ENCODE data around the gene BMP6.

BMP6 gene

GRCh38 chr6:7784248-7784647 lies 58.3 kb downstream of the BMP6 start:
- H3K36me3 Mint-ChIP-seq (ENCODE audit: low read depth), result no peaks in the 10 kb centered on the region
- H3K4me3 Mint-ChIP-seq, result no peak overlapping the region
- H3K27ac Mint-ChIP-seq, result no peak overlapping the region
- H3K9me3 Mint-ChIP-seq, result no peaks in the 10 kb centered on the region
- H3K4me1 Mint-ChIP-seq (ENCODE audit: low read depth), result no peaks in the 10 kb centered on the region
- H3K27me3 Mint-ChIP-seq, result peaks cover 28% of the 10 kb centered on the region

- Mint-ChIP-seq H3K27ac (no peak overlapping the region), H3K9me3 (no peaks in the 10 kb centered on the region), H3K4me1 (ENCODE audit: low read depth) (no peaks in the 10 kb centered on the region), H3K36me3 (ENCODE audit: low read depth) (no peaks in the 10 kb centered on the region), H3K27me3 (peaks cover 28% of the 10 kb centered on the region), H3K4me3 (no peak overlapping the region)
These were observed 58.8 kb downstream of the BMP6 start for GRCh38 chr6:7784706-7785105.

DNA sequence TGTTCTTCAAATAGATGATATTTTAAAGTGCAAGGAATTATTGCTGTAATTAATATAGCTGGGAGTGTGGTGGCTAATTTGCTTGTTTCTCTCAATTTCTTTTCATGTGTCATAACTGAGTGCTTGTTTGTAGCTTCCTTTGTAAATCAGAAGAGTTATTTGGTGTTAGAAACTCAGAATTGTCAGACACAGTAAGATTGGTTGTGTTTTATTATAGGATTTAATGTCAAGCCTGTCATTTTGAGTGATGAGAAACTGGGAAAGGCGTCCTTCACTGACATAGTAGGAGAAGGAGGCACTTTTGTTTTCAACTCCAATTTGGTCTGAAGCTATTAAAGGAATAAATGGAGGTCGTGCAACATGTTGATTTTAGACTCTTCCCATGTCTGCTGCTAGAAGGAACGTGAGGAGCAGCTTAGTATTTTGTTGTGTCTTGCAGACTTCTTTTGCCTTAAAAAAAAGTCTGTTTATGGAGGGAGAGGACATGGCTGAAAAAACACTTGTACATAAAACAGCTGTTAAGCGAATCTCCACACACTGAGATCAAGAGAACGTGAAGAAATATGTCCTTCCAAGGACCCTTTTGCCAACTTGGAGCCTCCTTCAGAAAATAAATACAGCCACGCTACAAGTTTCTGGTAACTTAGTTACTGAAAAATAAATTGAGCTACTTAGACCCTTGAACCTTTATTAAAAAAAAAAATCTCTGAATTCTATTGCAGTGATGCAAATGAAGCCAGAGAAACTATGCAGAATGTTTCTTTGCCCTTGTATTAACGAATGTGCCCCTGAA lies 59.5 kb downstream of the BMP6 start:
- Mint-ChIP-seq H3K4me3 (no peak overlapping the region), H3K36me3 (ENCODE audit: low read depth) (no peaks in the 10 kb centered on the region), H3K27ac (no peak overlapping the region), H3K9me3 (no peaks in the 10 kb centered on the region), H3K4me1 (ENCODE audit: low read depth) (no peaks in the 10 kb centered on the region), H3K27me3 (peaks cover 28% of the 10 kb centered on the region)

DNA sequence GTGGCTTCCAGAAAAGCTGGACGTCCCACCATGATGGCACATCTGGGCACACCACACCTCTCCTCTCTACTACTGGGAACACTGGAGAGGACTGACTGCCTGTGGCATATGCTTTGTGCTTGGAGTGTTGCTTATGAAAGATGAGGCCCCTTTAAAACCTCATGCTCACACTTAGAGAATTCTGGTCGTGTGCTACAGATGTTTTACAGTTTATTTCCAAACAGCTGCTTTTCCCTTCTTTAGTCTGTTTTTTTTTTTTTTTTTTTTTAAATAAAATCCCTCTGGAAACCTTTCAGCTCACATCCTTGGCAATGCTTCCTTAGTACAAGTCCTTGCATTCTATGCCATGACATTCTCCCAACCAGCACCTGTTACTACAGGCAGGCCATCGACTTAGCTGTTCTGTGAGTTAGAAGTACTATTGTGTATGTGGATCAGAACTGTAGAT lies 60.3 kb downstream of the BMP6 start:
- H3K4me3 Mint-ChIP-seq, result no peak overlapping the region
- peaks cover 35% of the 10 kb centered on the region for H3K27me3 Mint-ChIP-seq
- H3K9me3 Mint-ChIP-seq, result no peaks in the 10 kb centered on the region
- no peaks in the 10 kb centered on the region for H3K36me3 Mint-ChIP-seq (ENCODE audit: low read depth)
- no peaks in the 10 kb centered on the region for H3K4me1 Mint-ChIP-seq (ENCODE audit: low read depth)
- no peak overlapping the region for H3K27ac Mint-ChIP-seq

DNA sequence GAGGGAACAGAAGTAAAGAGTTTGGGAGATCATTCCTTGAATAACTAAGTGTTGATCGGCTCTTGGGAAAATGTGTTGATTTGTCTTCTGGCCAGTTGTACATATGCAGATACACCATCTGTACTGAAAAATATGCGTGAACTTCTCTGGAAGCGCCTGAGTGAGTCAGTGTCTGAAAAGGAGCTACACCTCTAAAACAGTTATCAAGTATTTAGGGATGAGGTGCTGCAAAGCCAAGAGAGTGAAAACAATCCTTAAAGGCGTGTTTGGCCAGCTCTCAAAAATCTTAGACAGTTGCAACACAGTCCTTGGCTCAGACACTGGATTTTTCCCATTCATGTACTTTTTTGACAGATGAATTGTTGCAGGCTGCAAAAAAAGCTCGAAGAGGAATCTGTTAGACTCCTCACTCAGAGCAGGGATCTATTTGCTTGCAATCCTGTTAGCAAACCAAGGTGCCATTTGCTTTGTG lies 61.3 kb downstream of the BMP6 start:
- no peaks in the 10 kb centered on the region for H3K4me1 Mint-ChIP-seq (ENCODE audit: low read depth)
- no peaks in the 10 kb centered on the region for H3K36me3 Mint-ChIP-seq (ENCODE audit: low read depth)
- H3K4me3 Mint-ChIP-seq, result no peak overlapping the region
- H3K9me3 Mint-ChIP-seq, result no peaks in the 10 kb centered on the region
- H3K27me3 Mint-ChIP-seq, result peaks cover 35% of the 10 kb centered on the region
- H3K27ac Mint-ChIP-seq, result no peak overlapping the region

GRCh38 chr6:7787731-7788130 lies 61.8 kb downstream of the BMP6 start:
- Mint-ChIP-seq H3K27me3 (peaks cover 36% of the 10 kb centered on the region), H3K9me3 (no peaks in the 10 kb centered on the region), H3K27ac (no peak overlapping the region), H3K4me3 (no peak overlapping the region), H3K4me1 (ENCODE audit: low read depth) (no peaks in the 10 kb centered on the region), H3K36me3 (ENCODE audit: low read depth) (no peaks in the 10 kb centered on the region)

DNA sequence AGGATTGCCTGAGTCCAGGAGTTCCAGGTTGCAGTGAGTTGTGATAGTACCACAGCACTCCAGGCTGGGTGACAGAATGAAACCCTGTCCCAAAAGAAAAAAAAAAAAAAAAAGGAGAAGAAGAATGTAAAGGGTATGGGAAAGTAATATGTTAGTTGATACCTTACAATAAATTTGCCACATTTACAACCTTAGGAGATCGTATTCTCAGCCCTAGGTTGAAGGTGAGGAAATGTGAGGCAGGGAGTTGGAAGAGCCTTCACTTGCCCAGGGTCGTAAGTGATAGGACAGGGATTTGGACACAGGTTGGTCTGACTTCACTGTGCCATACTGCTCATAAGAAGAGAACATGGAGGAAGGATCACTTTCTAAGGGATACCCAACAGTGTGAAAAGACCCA lies 68.6 kb downstream of the BMP6 start:
- H3K9me3 Mint-ChIP-seq, result no peaks in the 10 kb centered on the region
- H3K27ac Mint-ChIP-seq, result no peak overlapping the region
- no peak overlapping the region for H3K4me3 Mint-ChIP-seq
- no peaks in the 10 kb centered on the region for H3K4me1 Mint-ChIP-seq (ENCODE audit: low read depth)
- H3K36me3 Mint-ChIP-seq (ENCODE audit: low read depth), result no peaks in the 10 kb centered on the region
- H3K27me3 Mint-ChIP-seq, result peaks cover 40% of the 10 kb centered on the region

GRCh38 chr6:7797386-7797785 lies 71.5 kb downstream of the BMP6 start:
- Mint-ChIP-seq H3K4me1 (ENCODE audit: low read depth) (no peaks in the 10 kb centered on the region), H3K36me3 (ENCODE audit: low read depth) (no peaks in the 10 kb centered on the region), H3K4me3 (no peak overlapping the region)

DNA sequence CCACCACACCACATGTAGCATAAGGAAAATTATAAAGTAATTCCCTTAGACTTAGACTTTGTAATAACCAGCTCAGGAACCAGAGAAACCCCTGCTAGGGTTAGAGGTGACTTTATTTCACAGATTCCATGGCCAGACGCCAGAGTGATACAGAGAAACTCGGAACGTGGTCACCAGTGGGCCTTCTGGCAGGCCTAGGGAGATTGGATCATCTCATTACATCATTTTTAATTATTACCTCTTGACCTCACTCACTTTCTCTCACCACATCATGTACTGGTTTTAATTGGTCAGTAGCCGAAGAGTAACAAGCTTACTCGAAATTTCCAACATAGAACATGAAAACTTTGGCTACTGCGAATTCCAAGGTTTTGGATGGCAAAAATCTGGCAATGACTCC lies 72.9 kb downstream of the BMP6 start:
- Mint-ChIP-seq H3K36me3 (ENCODE audit: low read depth) (no peaks in the 10 kb centered on the region), H3K4me1 (ENCODE audit: low read depth) (peaks cover 4% of the 10 kb centered on the region), H3K27ac (no peak overlapping the region), H3K27me3 (peaks cover 25% of the 10 kb centered on the region), H3K4me3 (no peak overlapping the region), H3K9me3 (no peaks in the 10 kb centered on the region)

More at GRCh38 chr6:7797386-7797785, 71.5 kb downstream of the BMP6 start:
- Mint-ChIP-seq H3K9me3 (no peaks in the 10 kb centered on the region), H3K27ac (no peak overlapping the region), H3K27me3 (peaks cover 34% of the 10 kb centered on the region)

DNA sequence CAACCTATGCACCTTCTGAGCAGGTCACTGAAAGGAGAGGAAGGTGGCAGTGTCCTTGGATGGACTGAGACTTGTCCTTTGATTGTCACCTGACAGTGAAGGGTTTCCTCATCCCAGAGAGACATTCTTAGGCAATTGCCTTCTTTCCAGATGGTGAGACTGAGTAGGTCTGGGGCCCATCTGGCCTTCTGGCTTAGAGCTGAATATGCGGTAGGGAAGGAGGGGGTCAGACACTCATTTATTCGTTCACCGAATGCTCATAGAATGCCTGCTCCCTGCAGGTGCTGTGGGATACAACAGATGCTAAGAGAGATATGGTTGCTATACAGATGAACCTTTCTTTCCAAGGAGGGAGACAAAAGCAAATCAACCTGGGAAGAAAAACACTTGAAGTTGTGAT lies 76.8 kb downstream of the BMP6 start:
- Mint-ChIP-seq H3K27ac (no peak overlapping the region), H3K9me3 (no peaks in the 10 kb centered on the region), H3K4me3 (no peak overlapping the region)

GRCh38 chr6:7803214-7803613 lies 77.3 kb downstream of the BMP6 start:
- no peaks in the 10 kb centered on the region for H3K9me3 Mint-ChIP-seq
- H3K27me3 Mint-ChIP-seq, result peaks cover 33% of the 10 kb centered on the region
- H3K4me1 Mint-ChIP-seq (ENCODE audit: low read depth), result peaks cover 4% of the 10 kb centered on the region

More for the DNA sequence above, 76.8 kb downstream of the BMP6 start:
- Mint-ChIP-seq H3K36me3 (ENCODE audit: low read depth) (no peaks in the 10 kb centered on the region), H3K27me3 (peaks cover 30% of the 10 kb centered on the region), H3K4me1 (ENCODE audit: low read depth) (peaks cover 4% of the 10 kb centered on the region)

GRCh38 chr6:7805078-7805849 lies 79.4 kb downstream of the BMP6 start:
- Mint-ChIP-seq H3K9me3 (no peaks in the 10 kb centered on the region), H3K4me3 (no peak overlapping the region), H3K4me1 (ENCODE audit: low read depth) (peaks cover 4% of the 10 kb centered on the region), H3K36me3 (ENCODE audit: low read depth) (no peaks in the 10 kb centered on the region), H3K27me3 (peaks cover 43% of the 10 kb centered on the region), H3K27ac (no peak overlapping the region)

More at GRCh38 chr6:7803214-7803613, 77.3 kb downstream of the BMP6 start:
- Mint-ChIP-seq H3K27ac (no peak overlapping the region), H3K4me3 (no peak overlapping the region), H3K36me3 (ENCODE audit: low read depth) (no peaks in the 10 kb centered on the region)

- Mint-ChIP-seq H3K4me3 (no peak overlapping the region), H3K27me3 (peaks cover 48% of the 10 kb centered on the region), H3K27ac (no peak overlapping the region), H3K9me3 (no peaks in the 10 kb centered on the region), H3K36me3 (ENCODE audit: low read depth) (no peaks in the 10 kb centered on the region), H3K4me1 (ENCODE audit: low read depth) (peaks cover 4% of the 10 kb centered on the region)
These were observed 79.9 kb downstream of the BMP6 start for GRCh38 chr6:7805850-7806214.

DNA sequence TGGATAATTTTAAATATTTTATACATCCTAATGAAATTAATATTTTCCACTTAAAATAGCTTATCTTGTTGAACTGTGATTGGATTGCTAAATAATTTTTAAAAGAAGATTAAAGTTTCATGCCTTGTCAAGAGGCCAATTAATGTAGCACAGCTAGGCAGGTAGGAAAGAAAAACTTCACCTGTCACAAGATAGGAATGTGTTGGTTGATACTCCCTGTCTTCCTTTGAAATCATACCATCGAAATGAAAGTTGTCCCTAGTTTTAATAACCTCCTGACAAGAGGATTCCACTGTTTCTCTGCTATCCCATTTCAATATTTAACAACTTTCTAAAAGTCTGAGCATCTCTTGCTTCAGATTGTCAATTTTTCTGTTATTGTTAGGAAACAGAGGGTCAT lies 80.8 kb downstream of the BMP6 start:
- Mint-ChIP-seq H3K9me3 (no peaks in the 10 kb centered on the region), H3K36me3 (ENCODE audit: low read depth) (no peaks in the 10 kb centered on the region), H3K27me3 (peaks cover 44% of the 10 kb centered on the region), H3K4me1 (ENCODE audit: low read depth) (peaks cover 4% of the 10 kb centered on the region), H3K4me3 (no peak overlapping the region), H3K27ac (no peak overlapping the region)

DNA sequence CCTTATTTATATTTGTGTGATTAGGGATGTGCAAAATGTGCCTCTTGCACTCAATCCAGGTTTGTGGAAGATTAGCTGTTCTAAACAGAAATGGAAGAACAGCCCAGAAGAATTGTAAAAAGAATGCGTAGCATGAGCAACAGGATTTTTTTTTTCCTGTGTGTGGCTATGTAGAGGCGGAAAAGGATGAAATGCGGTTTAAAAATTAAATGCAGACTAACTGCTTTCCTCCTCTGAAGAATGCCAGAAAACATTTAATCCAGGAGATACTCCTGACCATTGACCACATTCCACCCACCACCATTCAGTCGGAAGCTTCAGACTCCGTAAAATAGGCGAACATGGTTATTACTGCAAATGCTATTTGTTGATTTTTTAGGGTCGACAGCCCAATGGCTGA lies 83.4 kb downstream of the BMP6 start:
- Mint-ChIP-seq H3K36me3 (ENCODE audit: low read depth) (no peaks in the 10 kb centered on the region), H3K9me3 (no peaks in the 10 kb centered on the region), H3K4me1 (ENCODE audit: low read depth) (no peaks in the 10 kb centered on the region), H3K27ac (no peak overlapping the region), H3K4me3 (no peak overlapping the region), H3K27me3 (peaks cover 40% of the 10 kb centered on the region)
